Vagina (tissue), 2 donors: ENCODE data around the gene DUS4L. TPM values are rescaled to one million over a fixed set of nuclear protein-coding genes. Genes with fewer than 3 reads are reported as not detected.

Source experiments
- DNase-seq, 2 donors: peaks; one replicate each; pipeline ENCODE4 v3.0.0-alpha.2; 2017; ENCODE audit errors: extremely low spot score in 2 of 2
- H3K27ac ChIP-seq: fragments of 200-600 bp; sonication (generic); one replicate; pipeline ENCODE4 v1.5.1; 2019
- H3K27me3 ChIP-seq: fragments of 200-600 bp; sonication (generic); one replicate; pipeline ENCODE4 v1.5.1; 2019
- H3K36me3 ChIP-seq, 2 donors: fragments of 200-600 bp; sonication (generic); one replicate each; pipeline ENCODE4 v1.5.1; 2017 to 2019
- H3K4me1 ChIP-seq: fragments of 200-600 bp; sonication (generic); one replicate; pipeline ENCODE4 v1.5.1; 2019
- H3K4me3 ChIP-seq, 2 donors: fragments of 200-600 bp; sonication (generic); 1 replicate in 1 of 2; 2 replicates in 1 of 2; pipeline ENCODE4 v1.5.1; 2016 to 2019
- H3K9me3 ChIP-seq: fragments of 200-600 bp; sonication (generic); one replicate; pipeline ENCODE4 v1.5.1; 2019
- POLR2A ChIP-seq, 2 donors: fragments of 450-650 bp; IDR thresholded peaks; one replicate each; pipeline ENCODE4 v1.6.1; 2017; ENCODE audit warnings: antibody characterized with exemption in 2 of 2, mild to moderate bottlenecking in 2 of 2, moderate library complexity in 2 of 2
- POLR2AphosphoS5 ChIP-seq, 2 donors: sonication (generic); formaldehyde crosslinking; IDR thresholded peaks; one replicate each; pipeline ENCODE4 v1.9.0; 2017; ENCODE audit warnings: antibody characterized with exemption in 2 of 2, mild to moderate bottlenecking in 2 of 2, low read depth in 1 of 2; ENCODE audit not compliant: insufficient read depth in 1 of 2
- intact Hi-C: fragments of 100-400 bp; cut with DNase I; formaldehyde crosslinking; loops from one replicate; pipeline ENCODE4 v1.15.1; 2023
- small RNA-seq: library from RNA; depleted of rRNA; stranded (forward); fragments of <200 nt; gene quantifications from one replicate; pipeline ENCODE3, GENCODE V24; 2016
- total RNA-seq: library from RNA; depleted of rRNA; stranded (reverse); fragments of >200 nt; gene quantifications from one replicate; pipeline ENCODE4 v1.2.3, GENCODE V29; 2016

The DUS4L gene
- total RNA-seq, 1 donor from 2014 or later: 1.5 TPM

- Histone ChIP-seq H3K9me3 (no peaks in the 10 kb centered on the region), H3K27me3 (no peaks in the 10 kb centered on the region), H3K4me3 (no peak overlapping the region), H3K4me1 (no peaks in the 10 kb centered on the region), H3K36me3 (peaks cover 0 to 6% of the 10 kb centered on the region in 2 donors), H3K27ac (no peak overlapping the region)
- intact Hi-C loops: no loop called here
- no peak for DNase-seq
- TF ChIP-seq POLR2A (IDR thresholded peaks at IDR 0.05): no peak
- no peak for TF ChIP-seq POLR2AphosphoS5 (IDR thresholded peaks at IDR 0.05; ENCODE audit: insufficient read depth in 1 of 2, low read depth in 1 of 2)
Measured at GRCh38 chr7:107627002-107627401, 63.2 kb downstream of the DUS4L start.

Small RNAs within 50 kb of the gene (small RNA-seq; reads per million reads assigned to genes)
- not detected for gene RF01233

Other genes with a start within 250 kb of the DUS4L start
- 0.98 TPM for gene GPR22, start 93.9 kb upstream of the DUS4L start, total RNA-seq
- 55.2 TPM for gene COG5, start 51 bp upstream of the DUS4L start, total RNA-seq
- gene BCAP29, start 16.3 kb downstream of the DUS4L start, total RNA-seq: 92.1 TPM
- not detected for gene SLC26A4, start 96.9 kb downstream of the DUS4L start, total RNA-seq
- 24.1 TPM for gene CBLL1, start 180.2 kb downstream of the DUS4L start, total RNA-seq
- gene SLC26A3, start 239.3 kb downstream of the DUS4L start, total RNA-seq: not detected